HG03460 (cell line): ENCODE measurements around the gene ZNF593OS.

Source experiments
- ATAC-seq: cut with Tn5 transposase; IDR thresholded peaks from one replicate; pipeline ENCODE4 v1.9.1; 2021; ENCODE audit not compliant: unreplicated experiment

Gene ZNF593OS

DNA sequence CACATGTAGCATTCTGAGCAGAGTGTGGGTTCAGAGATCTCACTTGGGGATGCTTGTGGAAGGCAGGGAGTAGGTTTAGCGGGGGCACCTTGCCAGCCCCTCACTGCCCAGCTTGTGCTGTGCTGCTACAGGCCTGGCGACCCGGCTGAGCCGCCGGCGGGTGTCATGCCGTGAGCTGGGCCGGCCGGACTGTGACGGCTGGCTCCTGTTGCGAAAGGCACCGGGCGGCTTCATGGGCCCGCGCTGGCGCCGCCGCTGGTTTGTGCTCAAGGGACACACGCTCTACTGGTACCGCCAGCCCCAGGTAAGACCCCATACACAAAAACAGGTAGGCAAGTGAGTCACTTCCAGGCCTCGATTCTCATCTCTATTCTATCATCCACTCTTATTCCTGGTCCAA lies 13.3 kb upstream of the ZNF593OS start:
- ATAC-seq: no peak

DNA sequence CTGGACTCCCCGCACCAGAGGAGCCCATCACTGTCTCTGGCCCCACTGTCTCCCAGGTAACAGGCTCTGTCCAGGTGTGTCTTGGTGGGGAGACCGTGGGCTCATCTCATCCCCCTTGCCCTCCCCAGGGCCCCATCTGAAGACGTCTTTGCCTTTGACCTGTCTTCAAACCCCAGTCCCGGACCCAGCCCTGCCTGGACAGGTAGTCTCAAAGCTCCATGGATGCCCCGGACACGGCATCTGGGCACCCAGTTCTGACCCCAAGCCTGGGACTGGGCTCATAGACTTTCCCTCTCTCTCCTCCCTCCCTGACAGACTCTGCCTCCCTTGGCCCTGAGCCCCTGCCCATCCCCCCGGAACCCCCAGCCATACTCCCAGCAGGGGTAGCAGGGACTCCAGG lies 12.5 kb upstream of the ZNF593OS start:
- ATAC-seq: no peak

DNA sequence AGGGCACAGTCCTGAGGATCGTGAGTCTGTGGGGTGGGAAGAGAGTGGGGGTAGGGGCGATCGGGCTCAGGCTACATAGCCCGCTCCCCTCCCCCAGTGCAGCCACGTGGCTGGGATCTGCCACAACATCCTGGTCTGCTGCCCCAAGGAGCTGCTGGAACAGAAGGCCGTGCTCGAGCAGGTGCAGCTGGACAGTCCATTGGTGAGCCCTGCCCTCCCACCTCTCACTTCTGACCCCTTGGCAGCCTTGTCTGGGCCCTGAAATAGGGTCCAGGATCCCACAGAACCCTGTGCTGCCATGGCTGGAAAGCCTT lies 10.7 kb upstream of the ZNF593OS start:
- ATAC-seq: no peak

GRCh38 chr1:26181586-26182382 lies 10.2 kb upstream of the ZNF593OS start:
- ATAC-seq: no peak

DNA sequence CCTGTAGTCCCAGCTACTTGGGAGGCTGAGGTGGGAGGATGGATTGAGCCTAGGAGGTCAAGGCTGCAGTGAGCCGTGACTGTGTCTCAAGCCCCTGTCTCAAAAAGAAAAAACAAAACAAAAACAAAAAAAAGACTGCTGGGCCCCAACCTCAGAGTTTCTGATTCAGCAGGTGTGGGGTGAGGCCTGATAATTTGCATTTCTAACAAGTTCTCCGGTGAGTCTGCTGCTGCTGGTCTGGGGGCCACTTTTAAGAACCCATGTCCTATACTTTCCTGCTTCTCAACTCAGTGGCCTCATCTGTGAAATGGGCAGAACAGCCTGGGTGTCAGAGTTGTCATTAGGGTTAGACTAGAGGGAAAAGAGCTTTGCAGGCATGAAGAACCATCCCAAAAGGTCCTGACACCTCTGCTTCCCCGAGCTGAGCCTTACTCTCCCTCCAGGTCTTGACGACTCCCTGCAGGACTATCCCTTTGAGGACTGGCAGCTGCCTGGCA lies 8.4 kb upstream of the ZNF593OS start:
- no peak for ATAC-seq

DNA sequence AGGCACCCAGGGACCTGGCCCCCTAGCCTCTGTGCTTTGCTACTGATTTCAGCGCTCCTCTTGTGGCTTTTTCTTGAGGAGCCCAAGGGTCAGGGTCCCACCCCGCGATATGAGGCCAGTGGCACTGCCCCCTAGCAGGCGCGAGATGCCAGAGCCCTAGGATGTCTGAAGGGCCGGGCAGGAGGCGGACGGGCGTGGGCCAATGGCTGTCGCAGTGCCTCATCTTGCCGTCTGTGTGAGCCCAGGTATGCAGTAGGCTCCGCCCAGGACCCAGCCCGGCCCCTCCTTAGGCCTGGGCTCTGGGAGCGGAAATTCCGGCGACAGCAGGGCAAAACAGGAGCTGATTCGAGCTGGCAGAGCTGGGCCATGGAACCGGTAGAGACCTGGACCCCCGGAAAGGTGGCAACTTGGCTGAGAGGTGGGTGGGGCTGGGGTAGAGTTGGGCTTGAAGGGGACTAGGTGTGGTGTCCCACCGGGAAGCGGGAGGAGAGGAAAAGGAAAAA lies 5.6 kb upstream of the ZNF593OS start, which contains the start of gene CNKSR1:
Gene CNKSR1, plus strand, starts transcription at position 310 of the 503 bp plus-strand sequence. Its CDS starts 57 bp downstream, at position 367.
- no peak for ATAC-seq

DNA sequence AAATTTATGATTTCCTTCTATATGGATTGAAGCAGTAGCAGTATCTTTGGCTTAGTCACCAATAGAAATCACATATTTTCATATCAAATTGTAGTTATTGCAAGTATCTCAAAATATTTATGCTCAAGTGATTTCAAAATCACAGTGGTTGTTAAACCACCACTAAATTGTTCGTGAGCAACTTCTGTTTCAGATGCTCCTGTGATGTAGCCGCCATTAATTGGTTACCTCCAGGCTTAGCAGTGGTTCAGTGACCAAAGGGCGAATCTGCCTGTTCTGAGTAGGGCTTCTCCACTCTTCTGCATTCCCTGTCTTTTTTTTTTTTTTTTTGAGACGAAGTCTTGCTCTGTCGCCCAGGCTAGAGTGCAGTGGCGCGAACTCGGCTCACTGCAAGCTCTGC lies 3.7 kb upstream of the ZNF593OS start:
- ATAC-seq: no peak

DNA sequence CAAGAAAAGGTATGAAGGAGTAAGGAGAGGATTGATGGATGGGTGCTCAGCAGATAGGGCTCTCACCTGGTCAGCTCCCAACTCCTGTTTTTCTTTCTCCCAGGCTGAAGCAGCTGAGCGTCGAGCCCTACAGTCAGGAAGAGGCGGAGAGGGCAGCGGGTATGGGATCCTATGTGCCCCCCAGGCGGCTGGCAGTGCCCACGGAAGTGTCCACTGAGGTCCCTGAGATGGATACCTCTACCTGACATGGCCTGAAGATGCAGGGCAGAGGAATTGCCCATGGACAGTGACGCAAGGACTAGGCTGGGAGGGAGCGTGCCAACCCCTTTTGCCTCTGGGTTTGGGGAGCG lies 1.2 kb downstream of the ZNF593OS start:
- no peak for ATAC-seq

- ATAC-seq: peak; percentile 86
Measured at GRCh38 chr1:26169669-26170471, 1.8 kb downstream of the ZNF593OS start, which contains the start of gene ZNF593. TSS of gene ZNF593 (plus strand) at chr1:26169908. CDS start at chr1:26169984, 76 bp downstream.

- no peak for ATAC-seq
Measured at GRCh38 chr1:26169198-26169554, 2.5 kb downstream of the ZNF593OS start.

DNA sequence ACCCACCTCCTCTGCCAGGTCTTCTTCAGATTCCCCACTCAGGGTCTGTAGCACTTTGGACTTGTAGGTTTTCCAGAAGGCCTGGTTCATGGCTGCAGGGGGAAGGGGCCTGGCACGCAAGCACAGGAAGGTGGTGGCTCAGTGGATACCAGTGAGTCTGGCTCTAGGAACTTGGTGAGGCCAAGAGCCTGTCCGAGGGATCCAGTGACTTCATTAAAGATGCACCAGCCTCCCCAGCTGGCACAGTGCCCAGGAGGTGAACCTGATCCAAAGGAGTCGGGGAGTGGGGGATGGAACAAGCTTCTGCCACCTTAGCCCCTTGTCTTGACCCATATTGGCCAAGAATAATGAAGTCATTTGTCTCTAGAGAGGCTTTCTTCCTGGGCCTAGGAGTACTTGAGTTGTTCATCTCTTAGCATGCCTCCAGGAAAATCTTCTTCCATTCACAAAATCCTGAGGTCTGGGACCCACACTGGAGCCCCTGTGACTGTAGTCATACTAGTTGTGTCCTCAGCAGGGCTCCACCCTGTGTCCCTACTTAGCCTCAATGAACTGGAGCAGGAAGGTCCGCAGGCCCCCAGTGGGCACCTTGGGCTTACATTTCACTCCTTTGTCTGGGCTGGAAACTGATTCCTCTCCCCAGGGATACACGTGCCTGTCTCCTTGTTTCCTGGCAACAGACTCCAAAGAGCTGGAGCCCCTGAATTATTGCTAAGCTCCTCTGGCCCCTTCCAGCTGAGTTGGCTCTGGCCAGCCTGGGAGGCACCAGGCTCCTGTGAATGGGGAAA lies 3.0 kb downstream of the ZNF593OS start, which contains the start of gene C1orf232:
Gene C1orf232, minus strand, starts transcription at position 554 of the 788 bp plus-strand sequence. Its CDS starts 464 bp downstream, at position 90.
- no peak for ATAC-seq

DNA sequence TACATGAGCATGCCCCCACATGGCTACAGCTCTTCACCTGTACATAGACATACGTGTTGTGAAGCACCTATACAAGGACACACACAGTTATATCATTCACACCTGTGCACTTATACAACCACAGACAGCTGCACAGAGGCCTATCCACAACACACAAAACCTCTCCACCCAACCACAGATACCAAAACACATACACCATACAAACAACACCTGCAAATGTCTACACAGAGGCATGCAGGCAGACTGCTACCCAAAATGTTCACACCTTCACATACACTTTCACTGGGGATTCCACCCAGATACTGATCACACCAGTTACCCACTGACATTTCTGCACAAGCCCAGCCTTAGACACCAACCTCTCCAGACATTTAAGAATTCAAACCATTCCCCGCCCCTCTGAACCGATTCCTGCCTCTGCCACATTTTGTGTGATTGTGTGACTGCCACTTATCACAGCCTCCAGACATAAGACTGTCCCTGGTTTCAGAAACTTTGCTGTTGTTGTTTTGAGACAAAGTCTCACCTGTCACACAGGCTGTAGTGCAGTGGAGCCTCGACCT lies 4.8 kb downstream of the ZNF593OS start:
- ATAC-seq: no peak

DNA sequence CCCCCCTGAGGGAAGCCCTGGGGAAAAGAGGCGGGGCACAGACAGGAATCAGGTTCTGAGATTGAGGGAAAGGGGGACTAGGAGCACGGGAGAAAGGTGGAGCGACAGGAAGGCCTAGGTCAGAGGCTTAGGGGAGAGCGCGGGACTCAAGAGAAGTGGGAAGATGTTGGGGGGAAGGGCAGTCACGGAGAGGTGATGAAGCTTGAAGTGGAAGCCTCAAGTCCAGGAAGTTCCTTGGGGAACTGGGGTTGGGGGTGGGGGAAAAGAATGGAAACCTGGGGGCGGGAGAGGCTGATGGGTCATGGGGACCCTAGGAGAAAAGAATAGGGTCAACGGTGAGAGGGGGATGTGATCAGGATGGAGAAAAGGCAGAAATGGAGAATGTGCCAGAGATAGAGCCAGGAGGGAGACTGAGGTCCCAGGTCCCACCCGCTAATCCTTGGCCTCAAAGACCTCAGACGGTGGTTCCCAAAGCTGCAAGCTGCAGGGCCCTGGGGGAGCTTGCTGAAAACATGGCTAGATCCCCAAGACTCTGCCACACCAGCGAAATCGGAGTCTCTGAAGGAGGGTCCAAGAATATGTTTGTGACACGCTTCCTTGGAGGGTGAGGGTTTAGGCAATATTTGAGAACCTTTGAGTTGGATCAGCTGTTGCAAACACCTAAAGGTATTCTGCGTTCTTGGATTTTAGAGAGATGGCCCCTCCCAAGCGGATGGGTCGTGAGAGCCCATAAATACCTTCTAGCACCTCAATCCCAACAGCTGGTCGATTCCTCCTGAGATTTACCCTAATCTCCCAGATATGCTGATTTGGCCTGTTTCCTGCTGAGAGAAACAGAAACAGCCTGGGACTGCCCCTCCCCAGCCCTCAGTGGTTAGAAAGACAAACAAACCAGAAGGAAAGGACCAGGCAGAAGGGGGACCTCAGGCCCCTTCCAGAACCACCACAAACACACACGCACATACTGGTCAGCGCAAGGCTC lies 6.5 kb downstream of the ZNF593OS start:
- ATAC-seq: no peak

- no peak for ATAC-seq
Measured at GRCh38 chr1:26164036-26164860, 7.4 kb downstream of the ZNF593OS start.

GRCh38 chr1:26163684-26164035 lies 8.0 kb downstream of the ZNF593OS start:
- ATAC-seq: no peak

- ATAC-seq: no peak
Measured at GRCh38 chr1:26162220-26162709, 9.4 kb downstream of the ZNF593OS start.

DNA sequence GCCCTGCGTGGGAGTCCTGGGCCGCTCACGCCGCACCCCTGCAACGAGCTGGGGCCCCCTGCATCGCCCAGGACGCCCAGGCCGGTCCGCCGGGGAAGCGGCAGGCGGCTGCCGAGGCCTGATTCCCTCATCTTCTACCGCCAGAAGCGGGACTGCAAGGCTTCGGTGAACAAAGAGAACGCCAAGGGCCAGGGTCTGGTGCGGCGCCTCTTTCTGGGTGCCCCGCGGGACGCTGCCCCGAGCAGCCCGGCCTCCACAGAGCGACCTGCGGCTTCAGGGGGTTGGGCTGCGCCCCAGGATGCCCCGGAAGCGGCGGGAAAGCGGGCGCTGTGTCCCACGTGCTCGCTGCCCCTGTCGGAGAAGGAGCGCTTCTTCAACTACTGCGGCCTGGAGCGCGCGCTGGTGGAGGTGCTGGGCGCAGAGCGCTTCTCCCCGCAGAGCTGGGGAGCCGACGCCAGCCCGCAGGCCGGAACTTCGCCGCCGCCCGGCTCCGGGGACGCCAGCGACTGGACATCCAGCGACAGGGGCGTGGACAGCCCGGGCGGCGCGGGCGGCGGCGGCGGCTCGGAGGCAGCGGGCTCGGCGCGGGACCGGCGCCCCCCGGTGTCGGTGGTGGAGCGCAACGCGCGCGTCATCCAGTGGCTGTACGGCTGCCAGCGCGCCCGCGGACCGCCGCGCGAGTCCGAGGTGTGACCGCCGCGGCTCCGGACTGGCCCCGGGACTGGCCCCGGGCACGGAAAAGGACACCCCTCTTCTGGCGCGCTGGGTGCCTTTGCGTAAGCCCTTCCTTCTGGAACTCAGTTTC lies 10.0 kb downstream of the ZNF593OS start:
- no peak for ATAC-seq
